Erythroblast (primary cell): ENCODE results near the gene HTR7.

ENCODE experiments used
- GATA1 ChIP-seq: IDR thresholded peaks from 2 replicates; pipeline ENCODE4 v1.6.1; 2011; ENCODE audit warnings: low read depth, mild to moderate bottlenecking, control low read depth, low read length, moderate library complexity
- POLR2A ChIP-seq: IDR thresholded peaks from 2 replicates; pipeline ENCODE4 v1.6.1; 2011; ENCODE audit warnings: mild to moderate bottlenecking, low read length

DNA sequence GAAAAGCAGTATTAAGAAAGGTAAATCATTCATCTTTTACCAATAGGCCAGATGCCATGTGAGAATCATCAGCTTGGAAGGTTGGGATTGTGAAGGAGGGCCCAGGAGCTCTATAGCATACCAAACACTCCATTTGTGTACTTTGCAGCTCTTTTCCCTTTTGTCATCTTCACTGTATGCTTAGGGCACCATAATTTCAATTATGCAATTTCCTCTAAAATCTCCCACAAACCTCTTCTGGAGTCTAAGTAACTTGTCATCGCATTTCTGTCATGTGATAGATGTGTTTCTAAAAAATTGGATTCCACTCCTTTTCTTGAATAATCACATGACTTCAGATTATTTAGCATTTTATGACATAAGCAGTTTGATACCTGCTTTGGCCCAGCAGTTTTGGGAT, 31.8 kb upstream of the HTR7 start:
- TF ChIP-seq POLR2A (no peak), GATA1 (no peak)
